ENCODE measurements around the gene RNF157.

DNA sequence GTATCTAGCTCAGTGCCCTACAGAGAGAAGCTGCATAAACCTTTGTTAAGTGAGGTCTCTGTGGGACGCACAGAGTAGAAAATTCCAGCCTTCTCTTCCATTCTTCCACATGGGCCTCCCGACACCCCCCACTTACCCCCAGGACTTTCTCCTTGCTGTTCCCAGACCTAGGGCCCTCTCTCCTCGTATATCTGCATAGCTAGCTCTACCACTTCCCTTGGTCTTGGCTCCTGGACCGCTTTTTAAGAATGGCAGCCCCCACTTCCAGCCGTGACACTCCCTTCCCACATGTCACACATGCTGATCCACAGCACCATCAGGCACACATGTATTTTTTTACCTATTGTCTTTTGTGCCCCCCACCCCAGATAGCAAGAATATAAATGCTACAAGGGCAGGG, 82.5 kb downstream of the RNF157 start:
- TF ChIP-seq BHLHE40 (IDR thresholded peaks at IDR 0.05; ENCODE audit: borderline replicate concordance), result no peak
- no peak for TF ChIP-seq SP1 (IDR thresholded peaks at IDR 0.05)
- no peak for TF ChIP-seq FOXA1 (IDR thresholded peaks at IDR 0.05)
- TF ChIP-seq FOXM1 (IDR thresholded peaks at IDR 0.05; ENCODE audit: borderline replicate concordance), result no peak
- no peak for TF ChIP-seq HDGF (IDR thresholded peaks at IDR 0.05; ENCODE audit: borderline replicate concordance)
- TF ChIP-seq, protein P1, sequence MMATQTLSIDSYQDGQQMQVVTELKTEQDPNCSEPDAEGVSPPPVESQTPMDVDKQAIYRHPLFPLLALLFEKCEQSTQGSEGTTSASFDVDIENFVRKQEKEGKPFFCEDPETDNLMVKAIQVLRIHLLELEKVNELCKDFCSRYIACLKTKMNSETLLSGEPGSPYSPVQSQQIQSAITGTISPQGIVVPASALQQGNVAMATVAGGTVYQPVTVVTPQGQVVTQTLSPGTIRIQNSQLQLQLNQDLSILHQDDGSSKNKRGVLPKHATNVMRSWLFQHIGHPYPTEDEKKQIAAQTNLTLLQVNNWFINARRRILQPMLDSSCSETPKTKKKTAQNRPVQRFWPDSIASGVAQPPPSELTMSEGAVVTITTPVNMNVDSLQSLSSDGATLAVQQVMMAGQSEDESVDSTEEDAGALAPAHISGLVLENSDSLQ (IDR thresholded peaks at IDR 0.05), result no peak
- no peak for TF ChIP-seq ZNF384 (IDR thresholded peaks at IDR 0.05)
- TF ChIP-seq TARDBP (IDR thresholded peaks at IDR 0.05), result no peak
- TF ChIP-seq CTBP1 (IDR thresholded peaks at IDR 0.05; ENCODE audit: borderline replicate concordance), result no peak
- no peak for TF ChIP-seq FOXK2 (IDR thresholded peaks at IDR 0.05)
- TF ChIP-seq NFRKB (IDR thresholded peaks at IDR 0.05), result no peak
- TF ChIP-seq SUZ12 (IDR thresholded peaks at IDR 0.05), result no peak
- TF ChIP-seq ELF4 (IDR thresholded peaks at IDR 0.05), result no peak
- no peak for TF ChIP-seq L3MBTL2 (conservative IDR thresholded peaks at IDR 0.05)

Measured in HEK293T (cell line).